ENCODE measurements around the gene OCIAD2.

- TF ChIP-seq POLR2A (IDR thresholded peaks at IDR 0.05; ENCODE audit: low read length) (no peak), GATA1 (IDR thresholded peaks at IDR 0.05; ENCODE audit: low read depth, low read length) (no peak)
Observed at GRCh38 chr4:48905363-48906015, 1.1 kb downstream of the OCIAD2 start.

Data from erythroblast (primary cell).